Measurements from ENCODE around the gene IL1RN. TPM values are rescaled to one million over a fixed set of nuclear protein-coding genes. Genes with fewer than 3 reads are reported as not detected.

Gene IL1RN
- total RNA-seq, 4 donors from 2014 or later, result 129 to 147 (median 135) TPM

DNA sequence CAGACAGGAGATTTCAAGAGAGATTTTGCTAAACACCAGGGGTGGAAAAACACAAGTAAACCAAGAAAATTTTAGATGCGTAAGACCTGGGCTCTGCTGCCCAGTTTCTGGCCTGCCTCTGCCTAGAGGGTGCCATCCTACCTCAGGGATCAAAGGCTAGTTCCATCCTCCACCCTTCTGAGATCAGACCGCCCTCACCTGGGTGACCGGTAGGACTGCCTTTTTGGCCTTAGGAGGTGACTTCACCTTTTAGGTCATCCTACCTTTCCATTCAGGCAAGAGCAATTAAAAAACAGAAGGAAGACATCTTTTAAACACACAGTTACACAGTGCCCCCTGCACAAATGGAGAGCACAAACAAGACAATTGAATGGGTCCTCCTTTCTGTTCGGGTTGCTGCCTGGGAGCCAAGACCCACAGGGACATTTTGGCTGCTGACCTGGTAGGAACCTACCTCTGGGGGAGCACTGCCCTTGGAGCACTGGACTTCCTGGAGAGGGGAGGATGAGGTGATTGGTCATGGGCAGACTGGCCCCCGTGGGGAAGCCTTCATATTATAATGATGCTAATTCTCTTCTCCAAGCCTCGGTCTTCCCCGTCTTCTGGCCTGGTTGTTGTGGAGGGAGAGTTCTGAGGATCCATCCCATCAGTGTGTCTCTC, 49.4 kb downstream of the IL1RN start:
- no peaks in the 10 kb centered on the region for H3K9me3 ChIP-seq
- H3K4me1 ChIP-seq, result peaks cover 10% of the 10 kb centered on the region
- WGBS, result 98% methylated on average over 7 of the region's 7 CpGs
- no peak overlapping the region for H3K4me3 ChIP-seq
- no peaks in the 10 kb centered on the region for H3K36me3 ChIP-seq
- H3K27me3 ChIP-seq, result no peaks in the 10 kb centered on the region
- DNase-seq (ENCODE audit: low spot score in 2 of 2), result no peak
- no peak overlapping the region for H3K27ac ChIP-seq
- no peak for TF ChIP-seq EP300 (IDR thresholded peaks at IDR 0.05)
- TF ChIP-seq POLR2A (IDR thresholded peaks at IDR 0.05), result no peak
- TF ChIP-seq, protein P1, sequence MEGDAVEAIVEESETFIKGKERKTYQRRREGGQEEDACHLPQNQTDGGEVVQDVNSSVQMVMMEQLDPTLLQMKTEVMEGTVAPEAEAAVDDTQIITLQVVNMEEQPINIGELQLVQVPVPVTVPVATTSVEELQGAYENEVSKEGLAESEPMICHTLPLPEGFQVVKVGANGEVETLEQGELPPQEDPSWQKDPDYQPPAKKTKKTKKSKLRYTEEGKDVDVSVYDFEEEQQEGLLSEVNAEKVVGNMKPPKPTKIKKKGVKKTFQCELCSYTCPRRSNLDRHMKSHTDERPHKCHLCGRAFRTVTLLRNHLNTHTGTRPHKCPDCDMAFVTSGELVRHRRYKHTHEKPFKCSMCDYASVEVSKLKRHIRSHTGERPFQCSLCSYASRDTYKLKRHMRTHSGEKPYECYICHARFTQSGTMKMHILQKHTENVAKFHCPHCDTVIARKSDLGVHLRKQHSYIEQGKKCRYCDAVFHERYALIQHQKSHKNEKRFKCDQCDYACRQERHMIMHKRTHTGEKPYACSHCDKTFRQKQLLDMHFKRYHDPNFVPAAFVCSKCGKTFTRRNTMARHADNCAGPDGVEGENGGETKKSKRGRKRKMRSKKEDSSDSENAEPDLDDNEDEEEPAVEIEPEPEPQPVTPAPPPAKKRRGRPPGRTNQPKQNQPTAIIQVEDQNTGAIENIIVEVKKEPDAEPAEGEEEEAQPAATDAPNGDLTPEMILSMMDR (IDR thresholded peaks at IDR 0.05), result no peak
- TF ChIP-seq POLR2AphosphoS5 (IDR thresholded peaks at IDR 0.05), result no peak

DNA sequence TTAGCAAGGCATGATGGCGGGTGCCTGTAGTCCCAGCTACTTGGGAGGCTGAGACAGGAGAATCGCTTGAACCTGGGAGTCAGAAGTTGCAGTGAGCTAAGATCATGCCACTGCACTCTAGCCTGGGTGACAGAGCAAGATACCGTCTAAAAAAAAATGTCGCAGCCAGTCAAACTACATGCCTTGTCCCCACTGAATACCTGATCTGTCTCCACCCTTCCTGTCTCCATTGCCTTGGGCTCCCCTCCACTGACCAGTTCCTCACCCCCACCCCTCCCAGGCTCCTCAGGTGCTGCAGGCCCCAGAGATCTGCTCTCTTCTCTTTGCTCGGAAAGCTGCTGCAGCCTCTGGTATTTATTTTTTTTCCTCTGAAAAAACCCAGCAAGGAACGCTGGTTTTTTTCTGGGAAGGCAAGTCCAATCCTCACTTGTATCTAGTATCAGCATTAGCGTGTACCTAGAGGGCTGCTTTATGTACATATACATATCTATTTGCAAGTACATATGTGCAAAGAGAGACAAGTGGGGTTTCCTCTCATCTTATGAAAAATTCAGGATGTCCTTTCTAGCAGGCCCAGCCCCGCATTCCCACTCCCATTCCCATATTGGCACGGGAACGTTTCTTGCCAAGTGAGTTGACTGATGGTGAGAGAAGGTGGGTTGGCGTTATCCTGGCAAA, 50.8 kb downstream of the IL1RN start:
- Histone ChIP-seq H3K4me1 (peaks cover 10% of the 10 kb centered on the region), H3K9me3 (no peaks in the 10 kb centered on the region), H3K27ac (no peak overlapping the region), H3K4me3 (no peak overlapping the region), H3K27me3 (no peaks in the 10 kb centered on the region), H3K36me3 (peaks cover 2% of the 10 kb centered on the region)
- TF ChIP-seq, protein P1 (IDR thresholded peaks at IDR 0.05), result no peak
- no peak for TF ChIP-seq POLR2A (IDR thresholded peaks at IDR 0.05)
- no peak for TF ChIP-seq POLR2AphosphoS5 (IDR thresholded peaks at IDR 0.05)
- no peak for TF ChIP-seq EP300 (IDR thresholded peaks at IDR 0.05)
- WGBS, result 88% methylated on average over 11 of the region's 11 CpGs
- DNase-seq (ENCODE audit: low spot score in 2 of 2), result peak in 1 of 2 donors; percentile 48

DNA sequence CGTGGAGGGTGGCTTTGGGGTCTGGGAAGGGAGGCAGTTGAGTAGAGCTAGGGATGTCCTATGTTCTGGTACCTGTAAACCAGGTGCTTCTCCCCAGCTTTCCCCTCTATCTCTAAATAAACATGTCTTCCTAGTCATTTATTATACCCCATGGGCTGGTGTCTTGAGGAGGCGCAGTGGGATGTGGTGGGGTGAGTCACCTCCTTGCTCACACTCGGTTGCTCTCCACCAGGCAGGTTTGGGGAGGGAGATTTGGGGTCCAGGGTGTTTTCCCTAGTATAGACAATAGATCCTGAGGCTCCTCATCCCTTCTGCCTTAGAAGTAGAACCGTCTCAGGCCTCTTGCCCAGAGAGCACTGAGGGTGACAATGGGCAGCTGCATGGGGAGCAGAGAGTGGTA, 51.5 kb downstream of the IL1RN start:
- H3K4me1 ChIP-seq, result peaks cover 5% of the 10 kb centered on the region
- H3K27me3 ChIP-seq, result no peaks in the 10 kb centered on the region
- H3K27ac ChIP-seq, result no peak overlapping the region
- peak in 1 of 2 donors; percentile 39 for DNase-seq (ENCODE audit: low spot score in 2 of 2)
- WGBS, result 88% methylated on average over 4 of the region's 4 CpGs
- H3K9me3 ChIP-seq, result no peaks in the 10 kb centered on the region
- TF ChIP-seq EP300 (IDR thresholded peaks at IDR 0.05) (no peak), POLR2A (IDR thresholded peaks at IDR 0.05) (no peak), POLR2AphosphoS5 (IDR thresholded peaks at IDR 0.05) (no peak)
- TF ChIP-seq, protein P1 (IDR thresholded peaks at IDR 0.05), result no peak
- H3K36me3 ChIP-seq, result peaks cover 4% of the 10 kb centered on the region
- no peak overlapping the region for H3K4me3 ChIP-seq

DNA sequence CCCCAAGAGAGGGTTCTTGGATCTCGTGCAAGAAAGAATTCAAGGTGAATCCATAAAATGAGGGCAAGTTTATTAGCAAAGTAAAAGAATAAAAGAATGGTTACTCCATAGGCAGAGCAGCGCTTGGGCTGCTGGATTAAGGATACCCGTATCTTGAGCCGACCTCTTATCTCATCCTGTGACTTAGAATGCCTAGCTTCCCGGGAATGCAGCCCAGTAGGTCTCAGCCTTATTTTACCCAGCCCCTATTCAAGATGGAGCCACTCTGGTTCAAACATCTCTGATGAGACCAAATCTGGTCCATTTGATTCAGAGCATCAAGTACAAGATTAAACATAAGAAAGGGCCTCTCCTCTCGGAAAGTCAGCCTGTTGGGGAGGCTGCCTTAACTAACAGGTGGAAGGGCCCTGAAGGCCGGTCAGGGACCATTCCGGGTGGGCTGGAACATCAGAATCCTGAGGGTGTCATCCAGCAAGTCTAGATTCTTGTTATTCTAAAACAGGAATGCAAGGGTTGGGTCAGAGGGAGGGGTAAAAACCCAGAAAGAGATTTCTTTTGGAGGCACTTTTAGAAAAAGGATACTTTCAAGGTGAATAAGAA, 52.1 kb downstream of the IL1RN start:
- H3K4me1 ChIP-seq, result peaks cover 5% of the 10 kb centered on the region
- H3K36me3 ChIP-seq, result peaks cover 4% of the 10 kb centered on the region
- 93% methylated on average over 8 of the region's 8 CpGs for WGBS
- TF ChIP-seq POLR2AphosphoS5 (IDR thresholded peaks at IDR 0.05) (no peak), EP300 (IDR thresholded peaks at IDR 0.05) (no peak), POLR2A (IDR thresholded peaks at IDR 0.05) (no peak)
- TF ChIP-seq, protein P1 (IDR thresholded peaks at IDR 0.05), result no peak
- H3K9me3 ChIP-seq, result no peaks in the 10 kb centered on the region
- H3K27ac ChIP-seq, result no peak overlapping the region
- no peak overlapping the region for H3K4me3 ChIP-seq
- H3K27me3 ChIP-seq, result no peaks in the 10 kb centered on the region
- peak in 1 of 2 donors; percentile 15 for DNase-seq (ENCODE audit: low spot score in 2 of 2)

All from suprapubic skin (tissue), 4 donors.